Hepatocyte (in vitro differentiated cells): ENCODE data around the gene CLIP1.

Experiments used
- EZH2 ChIP-seq: fragments of 200-600 bp; sonication (generic); IDR thresholded peaks from 2 replicates; pipeline ENCODE4 v1.6.1; 2016; ENCODE audit warnings: antibody characterized with exemption, mild to moderate bottlenecking, borderline replicate concordance
- EZH2phosphoT487 ChIP-seq: fragments of 200-600 bp; sonication (generic); IDR thresholded peaks from one replicate; pipeline ENCODE4 v1.6.1; 2018; ENCODE audit warnings: antibody characterized with exemption, mild to moderate bottlenecking, low read depth, moderate library complexity; ENCODE audit not compliant: unreplicated experiment, severe bottlenecking
- TF ChIP-seq, protein P1 (sequence below): fragments of 200-600 bp; sonication (generic); IDR thresholded peaks from 2 replicates; pipeline ENCODE4 v1.5.1; 2016; ENCODE audit warnings: antibody characterized with exemption, mild to moderate bottlenecking; ENCODE audit not compliant: poor library complexity

DNA sequence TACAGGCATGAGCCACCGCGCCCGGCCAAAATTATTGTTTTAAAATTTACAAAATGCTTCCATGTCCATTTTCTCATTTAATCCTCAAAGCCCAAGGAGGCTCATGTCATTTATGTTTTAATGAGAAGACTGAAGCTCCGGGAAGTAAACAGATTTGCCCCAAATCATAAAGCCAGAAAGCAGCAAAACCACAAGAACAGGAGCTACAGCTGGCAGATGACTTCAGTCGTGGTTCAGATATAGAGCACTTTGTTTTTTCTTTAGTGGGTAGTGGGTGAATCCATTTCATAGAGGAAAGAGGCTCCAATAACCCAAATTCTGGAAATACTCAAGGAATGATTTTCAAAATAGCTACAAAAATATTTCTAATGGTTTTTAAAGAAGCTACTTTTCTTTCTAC lies 110.8 kb downstream of the CLIP1 start:
- no peak for TF ChIP-seq EZH2
- TF ChIP-seq, protein P1, sequence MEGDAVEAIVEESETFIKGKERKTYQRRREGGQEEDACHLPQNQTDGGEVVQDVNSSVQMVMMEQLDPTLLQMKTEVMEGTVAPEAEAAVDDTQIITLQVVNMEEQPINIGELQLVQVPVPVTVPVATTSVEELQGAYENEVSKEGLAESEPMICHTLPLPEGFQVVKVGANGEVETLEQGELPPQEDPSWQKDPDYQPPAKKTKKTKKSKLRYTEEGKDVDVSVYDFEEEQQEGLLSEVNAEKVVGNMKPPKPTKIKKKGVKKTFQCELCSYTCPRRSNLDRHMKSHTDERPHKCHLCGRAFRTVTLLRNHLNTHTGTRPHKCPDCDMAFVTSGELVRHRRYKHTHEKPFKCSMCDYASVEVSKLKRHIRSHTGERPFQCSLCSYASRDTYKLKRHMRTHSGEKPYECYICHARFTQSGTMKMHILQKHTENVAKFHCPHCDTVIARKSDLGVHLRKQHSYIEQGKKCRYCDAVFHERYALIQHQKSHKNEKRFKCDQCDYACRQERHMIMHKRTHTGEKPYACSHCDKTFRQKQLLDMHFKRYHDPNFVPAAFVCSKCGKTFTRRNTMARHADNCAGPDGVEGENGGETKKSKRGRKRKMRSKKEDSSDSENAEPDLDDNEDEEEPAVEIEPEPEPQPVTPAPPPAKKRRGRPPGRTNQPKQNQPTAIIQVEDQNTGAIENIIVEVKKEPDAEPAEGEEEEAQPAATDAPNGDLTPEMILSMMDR, result no peak
- TF ChIP-seq EZH2phosphoT487, result no peak
